Diencephalon (tissue), 1 donor: ENCODE results near the gene KRI1. TPM values are rescaled to one million over a fixed set of nuclear protein-coding genes. Genes with fewer than 3 reads are reported as not detected.

Experiments used
- small RNA-seq: library from RNA; depleted of rRNA; stranded (forward); fragments of <200 nt; gene quantifications from one replicate; pipeline ENCODE3, GENCODE V24; 2014
- total RNA-seq: library from RNA; depleted of rRNA; stranded (reverse); fragments of >200 nt; gene quantifications from one replicate; pipeline ENCODE4 v1.2.3, GENCODE V29; 2014

The KRI1 gene
- 4.4 TPM for total RNA-seq

GRCh38 chr19:10565567-10566407 is at the start of gene KRI1:
Gene KRI1, minus strand, starts transcription at chr19:10566010. Its CDS starts 11 bp downstream, at chr19:10565999.

DNA sequence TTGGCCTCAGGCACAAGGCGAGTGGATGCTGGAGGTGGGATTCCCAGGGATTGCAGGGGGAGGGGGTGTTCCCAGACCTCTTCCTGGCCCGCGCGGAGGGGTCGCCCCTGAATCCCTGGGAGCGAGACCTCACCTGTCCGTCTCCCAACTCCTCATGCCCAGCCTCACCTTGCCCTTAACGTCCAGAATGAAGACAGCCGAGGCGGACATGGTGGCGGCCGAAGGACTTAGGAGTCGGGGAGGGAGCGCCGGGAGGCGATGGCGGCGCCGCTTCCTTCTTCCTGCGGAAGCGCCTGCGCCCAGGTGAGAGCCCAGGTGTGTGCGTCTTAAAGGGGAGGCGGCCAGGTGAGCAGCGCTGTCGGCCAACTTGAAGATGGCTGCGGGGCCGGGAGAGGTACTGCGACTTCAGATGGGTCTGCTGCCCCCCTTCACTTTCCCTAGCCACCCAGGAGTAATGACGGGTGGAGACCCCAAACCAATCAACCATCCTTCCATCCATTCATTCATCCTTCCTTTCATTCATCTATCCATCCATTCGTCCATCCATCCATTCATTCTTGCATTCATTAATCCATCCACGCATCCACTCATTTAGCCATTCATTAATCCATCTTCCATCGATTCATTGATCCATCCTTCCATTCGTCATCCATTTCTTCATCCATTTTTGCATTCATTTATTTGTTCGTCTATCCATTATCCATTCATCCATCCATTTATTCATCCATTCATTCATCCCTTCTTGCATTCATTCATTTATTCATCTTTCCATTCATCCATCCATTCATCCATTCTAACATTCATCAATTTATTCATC is 21.4 kb upstream of the KRI1 start, which contains the start of gene AP1M2:
AP1M2 (minus strand) TSS at position 291 of the 817 bp plus-strand sequence; CDS start at position 210, 81 bp downstream.

GRCh38 chr19:10568826-10569651 is 3.2 kb upstream of the KRI1 start, which contains the start of gene CDKN2D:
Gene CDKN2D, minus strand, starts transcription at chr19:10568979. Its CDS starts 326 bp downstream, at chr19:10568653.

GRCh38 chr19:10543420-10544241 is 22.2 kb downstream of the KRI1 start, which contains the start of gene ATG4D:
Gene ATG4D, plus strand, starts transcription at chr19:10543904. Its CDS starts 187 bp downstream, at chr19:10544091.

GRCh38 chr19:10517361-10517759 is 48.5 kb downstream of the KRI1 start, which contains the start of gene S1PR5:
Gene S1PR5, minus strand, starts transcription at chr19:10517447. Its CDS starts 2,436 bp downstream, at chr19:10515011.

Small RNA genes within 50 kb of the gene (small RNA-seq; reads per million reads assigned to genes)
- not detected for gene MIR1238
- not detected for gene RNU7-140P

Other genes with a start within 250 kb of the KRI1 start
- gene FDX2, start 250.0 kb downstream of the KRI1 start, total RNA-seq = 21.0 TPM
- 4.8 TPM for gene RAVER1, start 232.5 kb downstream of the KRI1 start, total RNA-seq
- 1.4 TPM for gene ICAM3, start 226.4 kb downstream of the KRI1 start, total RNA-seq
- gene TYK2, start 185.4 kb downstream of the KRI1 start, total RNA-seq = 40.6 TPM
- 62.1 TPM for gene CDC37, start 162.5 kb downstream of the KRI1 start, total RNA-seq
- 9.0 TPM for gene PDE4A, start 145.5 kb downstream of the KRI1 start, total RNA-seq
- gene KEAP1, start 62.7 kb downstream of the KRI1 start, total RNA-seq = 36.9 TPM
- gene S1PR5, start 48.6 kb downstream of the KRI1 start, total RNA-seq = not detected
- 15.9 TPM for gene ATG4D, start 22.1 kb downstream of the KRI1 start, total RNA-seq
- 140 TPM for gene CDKN2D, start 3.0 kb upstream of the KRI1 start, total RNA-seq
- gene AP1M2, start 21.3 kb upstream of the KRI1 start, total RNA-seq = 2.1 TPM
- gene SLC44A2, start 59.5 kb upstream of the KRI1 start, total RNA-seq = 37.4 TPM
- 134 TPM for gene ILF3, start 88.3 kb upstream of the KRI1 start, total RNA-seq
- gene QTRT1, start 135.4 kb upstream of the KRI1 start, total RNA-seq = 30.9 TPM
- gene DNM2, start 152.1 kb upstream of the KRI1 start, total RNA-seq = 50.3 TPM